ENCODE data around the gene ITLN2.
"Not testable (repeated sequence)": the region's sequence is repeated elsewhere in the genome, so short reads cannot be mapped to it uniquely, and the experiment has no call there.

Gene ITLN2

DNA sequence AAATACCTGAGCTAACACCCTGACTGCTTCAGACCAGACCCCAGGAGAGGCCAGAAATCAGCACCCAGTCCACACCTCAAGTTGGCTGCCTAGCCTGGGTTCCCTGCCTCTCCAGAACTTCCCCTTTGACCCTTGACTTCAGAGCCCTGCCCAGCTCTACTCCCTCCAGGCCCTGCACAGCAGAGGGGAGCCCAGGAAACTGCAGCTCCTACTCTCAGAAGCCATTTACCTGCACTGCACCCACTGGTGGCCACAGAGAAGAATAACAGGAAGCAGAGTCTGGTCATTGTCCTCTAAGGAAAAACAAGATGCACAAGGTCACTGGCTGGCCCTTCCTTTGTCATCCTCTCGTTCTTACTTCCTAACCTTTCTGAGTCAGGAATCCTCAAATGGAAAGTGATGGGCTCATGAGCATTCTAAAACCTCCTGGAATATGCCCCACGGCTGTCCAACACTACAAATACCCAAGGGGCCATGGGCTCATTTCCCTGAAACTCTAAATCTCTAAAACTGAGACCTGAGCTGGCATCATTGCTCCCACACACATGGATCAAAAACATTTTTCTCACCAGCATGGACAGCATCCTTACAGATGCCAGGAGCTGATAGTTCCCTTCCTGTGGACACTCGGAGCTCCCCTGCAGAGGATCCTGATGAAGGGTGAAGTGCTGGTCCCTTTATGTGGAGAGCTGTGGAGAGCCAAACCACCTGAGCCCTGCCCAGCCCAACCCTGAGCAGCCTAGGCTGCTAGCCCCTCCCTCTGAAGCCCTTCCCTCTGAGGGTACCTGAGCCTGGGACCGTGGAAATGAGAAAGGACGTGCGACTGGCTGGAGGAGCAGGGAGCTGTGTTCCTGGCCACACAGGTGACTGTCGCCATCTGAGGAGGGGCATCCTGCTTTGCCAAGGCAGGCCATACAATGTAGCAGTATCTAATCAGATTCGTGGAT lies at the start of gene ITLN2:
Gene ITLN2 (minus strand): TSS at position 652 of the 947 bp plus-strand sequence. CDS start 68 bp downstream, at position 584.
- no peak for DNase-seq

DNA sequence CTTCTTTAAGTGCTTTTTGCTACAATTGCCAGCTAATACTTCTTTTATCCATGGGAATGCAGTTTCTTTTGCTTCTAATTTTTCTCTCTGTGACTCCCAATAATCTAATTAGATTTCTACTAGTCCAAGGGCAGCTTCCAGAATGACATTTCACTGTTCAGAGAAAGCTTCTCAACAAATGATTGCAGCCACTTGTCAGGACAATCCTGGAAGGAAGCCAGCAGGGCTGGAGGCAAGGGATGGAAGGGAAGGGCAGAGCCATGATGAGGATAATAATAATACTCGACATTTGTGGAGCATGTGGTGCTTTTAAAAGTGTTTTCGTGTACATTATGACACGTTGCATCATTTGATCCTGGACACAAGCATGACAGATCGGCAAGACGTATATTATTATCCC lies 46.9 kb upstream of the ITLN2 start:
- peak; percentile 53 for DNase-seq

DNA sequence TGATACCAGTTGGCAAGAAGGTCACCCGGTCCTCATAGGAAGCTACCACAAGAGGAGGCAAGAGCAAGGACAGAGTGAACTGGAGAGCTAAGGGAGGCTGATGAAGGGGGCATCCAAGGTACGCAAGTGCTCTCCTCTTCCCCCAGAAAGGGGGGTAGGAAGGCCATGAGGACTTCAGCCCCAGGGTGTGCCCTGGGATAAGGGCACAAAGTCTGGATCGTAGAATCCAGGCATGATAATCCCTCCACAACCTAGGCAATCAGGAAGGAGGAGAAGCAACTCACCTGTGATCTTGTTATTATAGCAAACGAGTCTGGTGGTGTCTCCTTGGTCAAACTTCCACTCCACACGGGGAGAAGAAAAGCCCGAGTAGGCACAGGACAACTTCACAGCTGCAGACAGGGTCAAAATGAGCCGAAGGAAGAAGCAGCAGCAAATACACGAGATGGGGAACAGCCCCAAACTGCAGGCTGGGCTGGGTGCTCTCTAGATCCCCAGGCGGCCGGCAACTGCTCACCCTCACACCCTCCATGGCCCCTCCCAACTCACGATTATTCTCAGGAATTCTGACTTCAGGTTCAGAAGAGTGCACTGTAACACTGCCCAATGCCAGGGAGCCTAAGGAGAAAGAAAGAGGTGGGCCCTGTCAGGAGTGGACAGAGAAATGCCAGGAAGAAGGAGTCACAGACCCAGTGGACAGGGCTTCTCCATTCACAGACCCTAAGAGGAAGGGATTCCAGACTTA lies 46.3 kb upstream of the ITLN2 start:
- DNase-seq, result no peak

DNA sequence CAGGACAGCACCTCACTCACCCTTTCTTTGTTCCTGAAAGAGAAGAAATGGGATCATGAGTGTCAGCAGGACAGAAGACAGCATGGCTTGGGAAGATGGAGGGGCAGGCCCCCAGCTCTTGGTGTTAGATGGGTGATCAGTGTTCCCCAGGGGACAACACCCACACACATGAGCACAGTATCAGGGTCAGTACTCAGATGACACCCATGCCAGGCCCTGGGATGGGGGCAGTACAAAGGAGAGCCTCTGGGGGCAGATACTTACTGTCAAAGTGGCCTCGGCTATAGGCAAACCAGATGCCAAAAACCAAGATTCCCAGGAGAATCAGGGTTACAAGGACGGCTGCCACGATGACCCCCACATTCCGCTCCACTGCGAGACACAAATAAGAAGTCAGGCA lies 44.8 kb upstream of the ITLN2 start:
- DNase-seq, result no peak

DNA sequence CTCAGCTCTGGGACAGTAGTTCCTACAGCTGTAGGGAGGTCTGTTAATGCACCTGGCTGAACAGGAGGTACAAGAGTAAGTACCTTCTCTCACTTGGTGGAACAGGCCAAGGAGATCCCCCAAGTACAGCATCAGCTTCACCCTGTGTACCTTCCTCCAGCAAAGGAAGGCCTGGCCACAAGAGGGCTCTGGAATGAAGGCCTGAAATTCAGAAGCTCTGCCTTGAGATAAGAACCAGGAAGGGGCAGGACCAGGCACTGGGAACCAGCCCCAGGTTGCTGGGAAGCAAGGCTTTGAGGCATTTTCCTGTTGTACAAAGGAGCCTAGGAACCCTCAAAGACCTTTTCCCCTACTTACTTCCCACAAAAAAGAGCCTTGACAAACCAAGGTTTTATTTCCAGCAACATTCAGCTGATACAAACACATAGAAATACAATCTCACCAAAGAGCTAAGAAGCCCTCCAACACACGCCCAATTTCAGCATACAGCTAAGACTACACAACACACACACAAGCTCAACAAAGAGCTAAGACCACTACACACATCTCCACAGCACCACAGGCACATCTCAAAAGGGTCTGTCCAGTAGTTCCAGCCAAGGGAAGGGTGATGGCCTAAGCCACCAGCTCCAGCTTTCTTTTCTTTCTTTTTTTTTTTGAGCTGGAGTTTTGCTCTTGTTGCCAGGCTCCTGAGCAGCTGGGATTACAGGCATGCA lies 42.9 kb upstream of the ITLN2 start:
- DNase-seq, result no peak

DNA sequence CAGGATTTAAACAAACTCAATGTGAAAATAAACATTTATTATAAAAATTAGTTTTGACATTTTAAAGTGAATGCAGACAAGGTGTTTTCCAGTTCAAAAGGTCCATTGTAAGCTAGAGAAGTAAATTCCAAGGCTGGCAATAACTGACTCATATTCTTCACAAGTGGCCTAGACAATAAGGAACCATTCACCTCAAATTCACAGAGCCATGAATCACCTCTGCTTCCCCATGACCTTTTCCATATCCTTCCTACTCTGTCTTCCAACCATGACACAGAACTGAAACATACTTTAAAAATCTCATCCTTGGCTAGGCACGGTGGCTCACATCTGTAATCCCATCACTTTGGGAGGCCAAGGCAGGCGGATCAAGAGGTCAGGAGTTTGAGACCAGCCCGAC lies 41.6 kb upstream of the ITLN2 start:
- DNase-seq, result no peak

DNA sequence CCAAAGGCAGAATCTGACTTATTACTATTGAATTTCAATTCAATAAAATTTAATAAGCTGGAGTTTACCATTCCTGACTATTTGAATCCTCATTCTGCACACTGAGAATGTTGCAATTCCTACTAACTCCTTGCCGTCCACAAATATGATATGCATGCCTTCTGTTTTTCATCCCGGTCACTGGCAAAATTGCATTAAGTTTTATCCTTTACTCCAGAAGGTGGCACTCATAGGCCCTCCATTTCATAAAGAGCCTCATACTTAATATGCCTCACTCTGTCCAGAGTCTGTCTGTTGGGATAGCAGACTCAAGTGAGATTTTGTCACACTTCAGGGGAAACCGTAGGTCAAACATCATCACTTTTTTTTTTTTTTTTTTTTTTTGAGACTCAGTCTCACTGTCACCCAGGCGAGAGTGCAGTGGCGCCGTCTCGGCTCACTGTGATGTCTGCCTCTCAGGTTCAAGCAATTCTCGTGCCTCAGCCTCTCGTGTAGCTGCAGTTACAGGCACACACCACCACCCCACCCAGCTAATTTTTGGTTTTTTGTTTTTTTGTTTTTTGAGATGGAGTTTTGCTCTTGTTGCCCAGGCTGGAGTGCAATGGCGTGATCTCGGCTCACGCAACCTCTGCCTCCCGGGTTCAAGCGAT lies 39.1 kb upstream of the ITLN2 start:
- DNase-seq, result peak; percentile 46

DNA sequence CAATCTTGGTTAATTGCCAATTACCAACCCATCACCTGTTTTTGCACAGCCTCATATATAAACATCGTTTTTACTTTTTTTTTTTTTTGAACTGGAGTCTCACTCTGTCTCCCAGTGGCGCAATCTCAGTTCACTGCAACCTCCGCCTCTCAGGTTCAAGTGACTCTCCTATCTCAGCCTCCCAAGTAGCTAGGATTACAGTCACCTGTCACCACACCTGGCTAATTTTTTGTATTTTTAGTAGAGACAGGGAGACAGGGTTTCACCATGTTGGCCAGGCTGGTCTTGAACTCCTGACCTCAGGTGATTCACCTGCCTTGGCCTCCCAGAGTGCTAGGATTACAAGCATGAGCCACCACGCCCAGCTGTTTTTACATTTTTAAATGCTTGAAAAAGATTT lies 37.4 kb upstream of the ITLN2 start:
- not testable (repeated sequence) for DNase-seq

DNA sequence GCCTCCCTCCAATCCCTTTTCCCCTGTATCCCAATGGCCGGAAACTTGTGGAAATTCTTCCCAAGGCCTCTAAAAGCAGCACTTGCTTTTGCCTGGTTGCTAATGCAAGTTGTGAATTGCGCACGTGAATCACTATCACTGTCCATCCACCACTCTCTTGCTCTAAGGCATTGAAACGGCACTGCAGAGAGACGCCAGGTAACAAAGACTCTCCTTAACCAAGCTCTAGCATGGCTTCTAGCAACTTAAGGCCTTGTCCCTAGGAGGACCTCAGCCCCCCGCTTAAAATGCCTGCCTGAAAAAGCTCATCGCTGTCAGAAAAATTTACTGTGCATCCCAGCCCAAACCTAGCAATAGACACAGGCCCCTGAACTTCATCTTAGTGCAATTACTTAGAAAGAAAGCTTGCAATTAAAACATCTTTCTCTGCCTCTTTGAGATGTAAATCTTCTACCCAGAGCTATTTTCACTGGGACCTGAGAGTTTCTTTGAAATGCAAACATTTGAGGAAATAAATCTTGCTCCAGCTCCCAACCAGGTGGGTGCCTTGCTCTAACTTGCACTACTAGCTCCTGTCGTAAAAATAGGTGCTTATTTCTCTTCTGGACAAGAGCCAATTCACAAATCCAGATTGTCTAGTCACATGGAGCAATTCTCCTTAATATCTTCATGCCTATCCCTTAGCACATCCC lies 32.9 kb upstream of the ITLN2 start:
- no peak for DNase-seq

DNA sequence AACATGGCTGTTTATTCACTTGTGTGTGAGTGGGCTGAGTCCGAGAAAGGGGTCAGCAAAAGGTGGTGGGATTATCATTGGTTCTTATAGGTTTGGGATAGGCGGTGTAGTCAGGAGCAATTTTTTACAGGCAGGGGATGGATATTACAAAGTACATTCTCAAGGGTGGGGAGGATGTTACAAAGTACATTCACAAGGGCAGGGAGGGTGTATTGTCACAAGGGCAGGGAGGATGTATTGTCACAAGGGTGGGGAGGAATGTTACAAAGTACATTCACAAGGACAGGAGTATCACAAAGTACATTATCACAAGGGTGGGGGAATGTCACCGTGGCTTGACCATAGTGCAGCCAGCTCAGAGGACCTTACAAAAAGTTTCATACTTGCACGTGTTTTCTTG lies 31.1 kb upstream of the ITLN2 start:
- no peak for DNase-seq

DNA sequence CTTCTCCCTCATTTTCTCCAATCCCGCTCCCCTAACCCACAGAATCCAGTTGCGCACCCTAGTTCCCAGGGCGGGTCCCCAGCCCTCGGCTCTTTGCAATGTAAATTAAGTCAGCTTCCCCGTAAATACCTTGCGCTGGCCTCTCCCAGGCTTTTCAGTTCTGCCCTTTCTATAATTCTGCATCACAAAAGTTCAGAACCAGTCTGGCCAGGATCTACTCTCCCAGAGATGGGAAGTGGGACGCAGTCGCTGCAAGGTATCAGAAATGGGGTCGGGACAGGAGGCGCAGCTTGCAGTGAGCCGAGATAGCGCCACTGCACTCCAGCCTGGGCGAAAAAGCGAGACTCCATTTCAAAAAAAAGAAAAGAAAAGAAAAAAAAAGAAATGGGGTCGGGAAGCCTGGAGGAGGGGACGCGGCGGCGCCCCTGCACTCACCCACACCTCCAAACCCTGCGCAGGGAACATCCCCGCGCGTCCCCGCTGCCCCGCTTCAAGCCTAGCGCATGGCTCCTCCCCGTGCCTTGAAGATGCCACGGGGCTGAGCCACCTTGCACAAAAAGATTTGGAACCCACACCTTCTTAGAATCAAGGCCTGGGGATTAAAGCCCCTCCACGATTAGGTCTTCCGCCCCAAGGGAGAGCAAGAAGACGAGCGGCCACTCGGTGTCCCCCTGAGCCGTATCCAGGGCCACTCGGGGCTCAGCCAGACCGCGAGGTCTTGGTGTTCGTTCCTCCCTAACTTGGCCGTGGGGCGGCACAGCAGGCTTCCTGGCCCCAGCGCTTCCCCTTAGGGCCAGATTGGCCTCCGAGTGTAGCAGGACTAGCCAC lies 27.2 kb upstream of the ITLN2 start:
- no peak for DNase-seq

DNA sequence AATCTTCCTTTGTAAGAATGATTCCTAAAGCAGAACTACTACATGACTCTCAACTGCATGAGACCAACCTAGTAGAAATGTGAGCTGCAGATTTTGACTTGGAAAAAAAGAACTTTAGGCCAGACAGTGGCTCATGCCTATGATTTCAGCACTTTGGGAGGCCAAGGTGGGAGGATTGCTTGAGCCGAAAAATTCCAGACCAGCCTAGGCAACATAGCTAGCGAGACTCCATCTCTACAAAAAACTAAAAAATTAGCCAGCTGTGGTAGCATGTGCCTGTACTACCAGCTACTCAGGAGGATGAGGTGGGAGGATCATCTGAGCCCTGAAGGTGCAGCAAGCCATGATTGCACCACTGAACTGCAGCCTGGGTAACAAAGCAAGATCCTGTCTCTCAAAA lies 24.7 kb upstream of the ITLN2 start:
- no peak for DNase-seq

DNA sequence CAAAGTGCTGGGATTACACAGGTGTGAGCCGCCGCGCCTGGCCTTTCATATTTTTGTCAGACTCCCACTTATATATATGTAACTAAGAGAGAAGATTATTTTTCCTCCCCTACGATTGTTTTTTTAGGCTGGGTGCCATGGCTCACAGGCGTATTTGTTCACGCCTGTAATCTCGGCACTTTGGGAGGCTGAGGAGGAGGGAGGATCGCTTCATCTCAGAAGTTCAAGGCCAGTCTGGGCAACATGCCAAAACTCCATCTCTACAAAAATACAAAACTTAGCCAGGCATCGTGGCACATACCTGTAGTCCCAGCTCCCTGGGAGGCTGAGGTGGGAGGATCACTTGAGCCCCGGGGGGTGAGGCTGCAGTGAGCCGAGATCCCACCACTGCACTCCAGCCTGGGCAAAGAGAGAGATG lies 23.9 kb upstream of the ITLN2 start:
- DNase-seq, result peak; percentile 31

DNA sequence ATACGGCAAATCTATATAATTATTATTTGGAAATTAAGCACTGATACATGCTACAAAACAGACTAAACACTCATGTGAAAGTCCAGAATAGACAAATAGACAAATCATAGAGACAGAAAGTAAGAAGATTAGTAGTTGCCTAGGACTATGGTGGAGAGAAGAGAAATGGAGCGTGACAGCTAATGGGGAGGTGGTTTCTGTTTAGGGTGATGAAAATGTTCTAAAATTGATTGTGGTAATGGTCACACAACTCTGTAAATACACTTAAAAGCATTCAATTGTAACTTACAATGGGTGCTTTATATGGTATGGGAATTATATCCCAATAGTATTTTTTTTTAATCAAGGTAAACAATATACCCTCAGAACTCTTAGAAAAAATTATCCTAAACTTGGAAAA lies 20.4 kb upstream of the ITLN2 start:
- DNase-seq, result no peak

DNA sequence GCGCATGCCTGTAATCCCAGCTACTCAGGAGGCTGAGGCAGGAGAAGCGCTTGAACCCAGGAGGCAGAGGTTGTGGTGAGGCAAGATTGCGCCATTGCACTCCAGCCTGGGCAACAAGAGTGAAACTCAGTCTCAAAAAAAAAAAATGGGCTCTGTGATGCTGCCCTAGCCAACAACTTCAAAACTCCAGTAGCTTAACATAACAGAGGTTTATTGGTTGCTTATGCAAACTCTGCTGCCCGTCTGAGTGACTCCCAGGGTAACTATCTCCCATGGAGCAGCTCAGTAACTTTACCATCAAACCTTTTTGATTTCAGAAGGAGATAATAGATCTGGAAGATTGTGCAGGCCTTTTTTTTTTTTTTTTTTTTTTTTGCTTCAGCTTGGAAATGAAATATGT lies 18.9 kb upstream of the ITLN2 start:
- no peak for DNase-seq

DNA sequence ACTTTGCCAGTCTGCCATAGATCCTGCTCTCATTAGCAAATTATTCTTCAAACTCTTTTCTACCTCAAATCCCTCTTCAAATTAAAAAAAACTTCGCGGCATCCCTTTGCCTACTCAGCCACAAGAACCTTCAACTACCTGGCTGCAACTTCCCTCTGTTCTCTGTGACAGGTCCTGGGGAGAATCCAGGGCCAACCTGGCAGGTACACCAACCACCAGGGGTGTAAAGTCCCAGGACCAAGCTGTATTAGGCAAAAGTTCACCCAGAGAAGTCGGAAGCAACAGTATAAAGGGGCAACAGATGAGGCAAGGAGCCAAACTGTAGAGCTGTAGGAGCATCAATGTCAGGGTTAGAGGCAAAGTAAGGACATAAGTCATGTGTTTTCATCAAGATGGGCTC lies 18.3 kb upstream of the ITLN2 start:
- DNase-seq, result no peak

DNA sequence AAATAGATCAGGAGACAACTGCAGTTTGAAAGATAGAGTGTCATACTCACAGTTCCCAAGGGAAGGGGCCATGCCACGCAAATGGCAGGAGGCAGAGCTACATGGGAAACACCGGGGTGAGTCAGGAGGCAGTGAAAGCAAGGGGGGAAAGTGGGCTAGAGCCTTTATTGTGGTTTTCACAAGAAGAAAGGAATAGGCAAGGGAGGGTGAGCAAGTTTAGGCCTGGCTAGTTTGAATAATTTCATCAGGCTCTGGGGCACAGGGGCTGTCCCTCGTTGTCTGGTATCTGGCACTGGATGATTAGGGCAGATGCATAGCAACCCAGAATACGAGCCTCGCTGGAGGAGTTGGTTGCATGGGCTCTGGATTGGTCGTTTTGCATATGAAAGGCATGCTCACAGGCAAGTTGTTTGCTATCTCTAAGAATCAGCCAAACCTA lies 17.0 kb upstream of the ITLN2 start:
- no peak for DNase-seq

DNA sequence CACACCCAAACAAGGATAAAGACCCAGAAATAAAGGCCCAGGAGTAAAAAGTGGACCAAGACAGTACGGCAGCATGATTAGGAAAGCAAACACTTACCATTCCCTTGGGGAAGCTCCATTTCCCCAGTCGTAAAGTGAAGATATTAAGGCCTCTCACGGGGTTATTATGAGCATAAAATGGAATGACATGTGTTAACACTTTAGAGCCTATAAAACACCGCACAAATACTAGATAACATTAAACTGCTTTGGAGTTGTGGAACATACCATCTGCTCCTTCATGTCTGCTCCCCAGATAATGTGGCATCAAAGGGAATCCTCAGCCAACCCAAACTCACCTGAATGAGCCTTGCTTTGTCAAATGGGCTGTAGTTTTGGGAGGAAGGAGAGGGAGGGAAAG lies 8.9 kb upstream of the ITLN2 start:
- no peak for DNase-seq

DNA sequence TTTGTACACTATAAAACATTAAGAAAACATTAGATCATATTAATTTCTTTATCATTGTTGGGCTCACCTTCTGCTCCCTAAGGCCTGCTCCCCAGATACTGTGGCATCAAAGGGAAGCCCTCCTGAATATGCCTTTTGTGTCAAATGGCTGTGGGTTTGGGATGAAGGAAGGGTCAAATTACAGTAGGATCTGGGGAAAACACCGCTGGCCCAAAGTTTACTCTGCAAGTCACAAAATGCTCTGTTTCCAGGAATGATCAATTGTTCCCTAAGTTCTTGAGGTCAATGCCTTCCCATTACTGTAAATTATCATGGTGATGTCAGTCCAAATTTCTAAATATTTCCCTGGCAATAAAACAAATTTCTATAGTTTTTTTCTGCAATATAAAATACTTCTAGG lies 6.8 kb upstream of the ITLN2 start:
- DNase-seq, result no peak

DNA sequence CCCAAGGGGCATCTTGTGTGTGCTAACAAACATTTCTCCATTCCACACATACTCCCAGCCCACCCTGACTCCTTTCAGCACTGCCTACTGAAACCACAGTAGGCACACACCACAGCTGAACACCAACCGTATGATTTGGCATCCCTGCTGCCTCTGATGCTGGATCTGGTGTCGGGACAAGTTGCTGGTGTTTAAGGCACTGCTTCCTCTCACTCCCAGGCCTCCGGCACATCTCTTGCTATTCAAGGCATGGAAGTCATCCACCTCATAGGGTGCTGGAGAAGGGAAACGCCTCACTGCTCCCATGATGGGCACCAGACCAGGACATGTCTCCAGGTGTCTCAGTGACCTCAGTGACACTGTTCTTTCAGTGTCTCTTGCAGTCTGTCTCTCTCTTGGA lies 2.4 kb upstream of the ITLN2 start:
- no peak for DNase-seq

DNA sequence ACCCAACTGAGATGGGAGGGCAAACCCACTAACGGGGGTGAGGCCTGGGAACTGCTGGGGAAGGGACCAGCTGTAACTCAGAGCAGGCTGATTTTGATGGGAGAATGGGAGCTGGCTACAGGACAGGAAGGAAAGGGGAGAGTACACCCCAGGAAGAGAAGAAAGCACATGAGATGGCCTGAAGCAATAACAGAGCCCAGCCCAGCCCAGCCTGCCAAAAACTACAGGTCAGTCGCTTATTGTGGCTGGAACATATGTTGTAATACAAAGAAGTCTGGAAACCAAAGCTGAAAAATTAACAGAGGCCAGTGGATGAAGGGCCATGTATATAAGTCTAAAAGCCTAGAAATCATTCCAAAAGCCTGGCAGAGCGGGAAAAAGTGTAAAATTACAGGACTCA lies 1.6 kb downstream of the ITLN2 start:
- DNase-seq, result no peak
